HAP-1 (cell line): Measurements from ENCODE around the gene FNDC11.
A peak's percentile ranks its signal among the peaks of the same experiment; 100 is the strongest.

Experiments
- DNase-seq, 2 experiments: peaks; one replicate each; pipeline ENCODE4 v3.0.0-alpha.2; 2016 to 2020; ENCODE audit warnings: low spot score in 2 of 2
- H3K27me3 ChIP-seq: fragments of 250-450 bp; sonication (Bioruptor Pico); 2 replicates; pipeline ENCODE4 v1.5.1; 2020; ENCODE audit warnings: low read depth, mild to moderate bottlenecking, moderate library complexity
- H3K36me3 ChIP-seq: fragments of 250-450 bp; sonication (Bioruptor Pico); replicated peaks from 2 replicates; pipeline ENCODE4 v1.5.1; 2020; ENCODE audit warnings: mild to moderate bottlenecking
- H3K4me1 ChIP-seq: fragments of 250-450 bp; sonication (Bioruptor Pico); 2 replicates; pipeline ENCODE4 v1.5.1; 2020; ENCODE audit warnings: mild to moderate bottlenecking
- H3K4me3 ChIP-seq: fragments of 250-450 bp; sonication (Bioruptor Pico); 2 replicates; pipeline ENCODE4 v1.5.1; 2020; ENCODE audit warnings: mild to moderate bottlenecking, moderate library complexity
- H3K9me3 ChIP-seq: fragments of 250-450 bp; sonication (Bioruptor Pico); 2 replicates; pipeline ENCODE4 v1.5.1; 2020; ENCODE audit warnings: mild to moderate bottlenecking, moderate library complexity
- in situ Hi-C: fragments of 300-500 bp; cut with MboI; formaldehyde crosslinking; loops from 3 replicates; pipeline ENCODE4 v1.14.3; 2020; ENCODE audit warnings: low sequenced_read_pairs, inconsistent platforms, mixed read lengths

The FNDC11 gene

DNA sequence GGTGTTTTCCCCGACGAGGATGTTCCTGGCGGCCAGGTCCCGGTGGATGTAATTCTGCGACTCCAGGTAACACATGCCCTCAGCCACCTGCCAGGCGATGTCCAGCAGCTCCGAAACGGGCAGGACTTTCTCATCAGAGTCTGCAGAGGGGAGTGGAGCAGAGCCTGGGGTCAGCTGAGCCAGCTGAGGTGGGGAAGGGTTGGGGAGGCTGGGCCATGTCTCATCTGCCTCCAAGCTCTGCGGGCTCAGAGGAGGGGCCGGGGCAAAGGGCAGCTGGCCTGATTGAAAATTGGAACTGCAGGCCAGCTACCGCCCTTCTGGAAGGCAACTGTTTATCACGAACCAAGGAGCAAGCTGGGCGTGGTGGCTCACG, 23.2 kb upstream of the FNDC11 start:
- H3K27me3 ChIP-seq: peaks cover 2% of the 10 kb centered on the region; the same call in 1 of the 2 replicates
- no peaks in the 10 kb centered on the region for H3K36me3 ChIP-seq
- in situ Hi-C loops: no loop called here
- H3K4me1 ChIP-seq: no peaks in the 10 kb centered on the region
- DNase-seq: no peak
- H3K4me3 ChIP-seq: no peak overlapping the region
- H3K9me3 ChIP-seq: no peaks in the 10 kb centered on the region

DNA sequence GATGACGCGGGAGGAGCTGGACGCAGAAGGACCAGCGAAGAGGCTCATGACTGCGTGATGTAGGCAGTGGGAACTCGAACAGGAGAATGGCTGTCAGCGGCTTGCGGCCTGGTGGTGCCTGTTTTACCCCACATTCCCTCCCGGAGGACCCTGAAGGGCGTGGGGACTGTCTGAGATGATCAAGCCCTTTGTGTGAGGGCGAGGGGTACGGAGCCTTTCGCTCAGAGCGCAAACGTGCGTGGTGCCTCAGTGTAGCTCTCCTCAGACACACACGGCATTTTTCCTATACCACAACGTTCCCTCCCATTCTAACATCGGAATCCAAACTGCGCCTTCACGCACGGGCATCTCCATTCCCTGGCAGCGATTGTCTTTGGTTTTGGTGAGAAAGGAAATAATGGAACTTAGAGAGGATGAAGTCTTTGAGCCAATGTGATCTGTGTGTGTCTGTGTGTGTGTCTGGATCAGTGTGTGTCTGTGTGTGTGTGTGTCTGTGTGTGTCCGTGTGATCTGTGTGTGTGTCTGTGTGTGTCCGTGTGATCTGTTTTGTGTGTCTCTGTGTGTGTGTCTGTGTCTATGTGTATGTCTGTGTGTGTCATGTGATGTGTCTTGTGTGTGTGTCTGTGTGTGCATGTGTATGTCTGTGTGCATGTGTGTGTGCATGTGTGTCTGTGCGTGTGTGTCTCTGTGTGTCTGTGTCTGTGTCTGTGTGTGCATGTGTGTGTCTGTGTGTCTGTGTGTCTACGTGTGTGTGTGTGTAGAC, 22.1 kb upstream of the FNDC11 start:
- Histone ChIP-seq H3K4me3 (no peak overlapping the region), H3K27me3 (no peaks in the 10 kb centered on the region; the same call in 1 of the 2 replicates), H3K9me3 (no peaks in the 10 kb centered on the region), H3K4me1 (no peaks in the 10 kb centered on the region), H3K36me3 (no peaks in the 10 kb centered on the region)
- DNase-seq: no peak
- in situ Hi-C loops: no loop called here

DNA sequence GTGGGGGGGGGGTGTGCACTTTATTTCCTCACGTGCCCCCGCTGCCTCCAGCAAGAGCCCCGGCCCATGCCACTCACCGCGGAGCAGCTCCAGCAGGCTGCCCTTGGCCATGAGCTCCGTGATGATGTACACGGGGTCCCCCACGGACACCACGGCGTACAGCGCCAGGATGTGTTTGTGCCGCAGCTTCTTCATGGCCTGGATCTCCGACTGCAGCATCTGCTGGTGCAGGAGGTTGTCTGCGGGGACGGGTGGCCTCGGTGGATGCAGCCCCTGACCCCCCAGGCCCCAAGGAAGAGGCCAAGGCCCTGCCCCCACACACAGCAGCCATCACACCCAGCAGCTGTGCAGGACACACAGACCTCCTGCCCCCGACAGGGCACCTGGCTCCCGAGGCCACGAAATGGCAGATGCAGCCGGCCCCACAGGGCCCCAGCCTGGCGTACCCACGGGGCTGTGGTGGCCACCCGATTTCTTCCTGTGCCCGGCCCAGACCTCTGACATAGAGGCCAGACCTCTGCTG, 21.4 kb upstream of the FNDC11 start:
- Histone ChIP-seq H3K4me3 (no peak overlapping the region), H3K9me3 (no peaks in the 10 kb centered on the region), H3K27me3 (no peaks in the 10 kb centered on the region; the same call in 1 of the 2 replicates), H3K36me3 (no peaks in the 10 kb centered on the region), H3K4me1 (no peaks in the 10 kb centered on the region)
- DNase-seq: no peak
- in situ Hi-C loops: no loop called here

DNA sequence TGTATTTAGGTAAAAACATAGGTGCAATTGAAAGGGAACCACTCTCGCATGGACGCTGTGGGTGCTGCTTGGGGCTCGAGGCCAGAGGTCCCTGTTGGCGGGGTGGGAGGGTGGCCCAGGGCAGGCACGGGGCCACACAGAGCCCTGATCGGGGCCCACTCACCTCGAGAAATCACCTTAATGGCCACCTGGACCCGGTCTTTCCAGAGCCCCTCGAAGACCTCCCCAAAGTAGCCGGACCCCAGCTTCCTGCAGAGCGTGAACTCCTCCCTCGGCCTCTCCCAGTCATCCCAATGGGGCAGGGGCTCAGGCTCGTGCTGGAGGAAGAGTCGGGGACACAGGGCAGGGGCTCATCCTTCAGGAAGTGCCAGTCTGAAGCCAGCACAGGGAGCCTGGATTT, 20.6 kb upstream of the FNDC11 start:
- in situ Hi-C loops: no loop called here
- no peaks in the 10 kb centered on the region for H3K9me3 ChIP-seq
- no peak for DNase-seq
- H3K36me3 ChIP-seq: no peaks in the 10 kb centered on the region
- no peak overlapping the region for H3K4me3 ChIP-seq
- no peaks in the 10 kb centered on the region for H3K4me1 ChIP-seq
- no peaks in the 10 kb centered on the region for H3K27me3 ChIP-seq

DNA sequence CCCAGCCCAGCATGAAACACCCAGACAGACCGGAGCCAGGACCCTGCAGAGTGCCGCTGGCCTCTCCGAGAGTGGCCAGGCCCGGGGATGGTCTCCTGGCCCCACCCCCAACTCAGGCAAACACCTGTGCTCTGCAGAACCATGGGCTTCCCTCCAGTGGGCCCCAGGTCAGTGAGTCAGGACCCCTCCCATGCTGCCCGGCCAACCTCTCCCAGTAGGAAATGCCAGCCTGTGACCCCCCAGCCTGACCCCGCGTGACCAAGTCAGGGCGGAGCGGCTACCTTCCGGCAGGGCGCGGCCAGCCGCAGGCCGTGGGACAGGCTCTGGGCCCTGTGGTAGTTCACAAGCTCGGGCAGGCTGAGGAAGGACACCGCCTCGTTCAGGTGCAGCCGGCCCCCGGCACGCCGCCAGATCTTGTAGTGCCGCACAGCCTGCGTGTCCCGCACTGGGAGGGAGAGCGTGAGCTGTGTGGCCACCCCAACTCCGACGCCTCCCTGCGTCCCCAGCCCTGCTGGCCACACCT, 20.0 kb upstream of the FNDC11 start:
- Histone ChIP-seq H3K4me3 (no peak overlapping the region), H3K4me1 (no peaks in the 10 kb centered on the region), H3K9me3 (no peaks in the 10 kb centered on the region), H3K36me3 (no peaks in the 10 kb centered on the region), H3K27me3 (no peaks in the 10 kb centered on the region)
- in situ Hi-C loops: no loop called here
- DNase-seq: no peak

DNA sequence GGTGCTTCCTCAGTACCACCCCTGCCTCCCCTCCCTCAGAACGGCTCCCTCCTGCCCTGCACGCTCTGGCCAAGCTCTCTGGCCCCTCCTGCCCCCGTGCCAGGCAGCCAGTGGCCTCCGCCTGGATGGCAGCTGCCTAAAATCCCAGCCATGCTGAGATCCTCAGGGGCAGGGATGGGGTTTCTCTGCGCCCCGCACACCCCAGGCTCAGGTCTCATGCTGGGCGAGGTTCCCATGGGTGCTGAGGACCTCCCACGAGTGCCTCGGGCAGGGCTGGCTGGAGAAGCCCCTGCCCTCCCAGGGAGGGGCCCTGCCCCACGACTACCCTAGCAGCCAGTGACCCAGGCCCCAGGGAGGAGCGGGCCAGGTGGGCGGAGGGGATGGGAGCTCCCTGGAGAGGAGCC, 19.5 kb upstream of the FNDC11 start:
- Histone ChIP-seq H3K27me3 (no peaks in the 10 kb centered on the region), H3K4me3 (no peak overlapping the region), H3K9me3 (no peaks in the 10 kb centered on the region), H3K36me3 (no peaks in the 10 kb centered on the region), H3K4me1 (no peaks in the 10 kb centered on the region)
- DNase-seq: no peak
- in situ Hi-C loops: no loop called here

DNA sequence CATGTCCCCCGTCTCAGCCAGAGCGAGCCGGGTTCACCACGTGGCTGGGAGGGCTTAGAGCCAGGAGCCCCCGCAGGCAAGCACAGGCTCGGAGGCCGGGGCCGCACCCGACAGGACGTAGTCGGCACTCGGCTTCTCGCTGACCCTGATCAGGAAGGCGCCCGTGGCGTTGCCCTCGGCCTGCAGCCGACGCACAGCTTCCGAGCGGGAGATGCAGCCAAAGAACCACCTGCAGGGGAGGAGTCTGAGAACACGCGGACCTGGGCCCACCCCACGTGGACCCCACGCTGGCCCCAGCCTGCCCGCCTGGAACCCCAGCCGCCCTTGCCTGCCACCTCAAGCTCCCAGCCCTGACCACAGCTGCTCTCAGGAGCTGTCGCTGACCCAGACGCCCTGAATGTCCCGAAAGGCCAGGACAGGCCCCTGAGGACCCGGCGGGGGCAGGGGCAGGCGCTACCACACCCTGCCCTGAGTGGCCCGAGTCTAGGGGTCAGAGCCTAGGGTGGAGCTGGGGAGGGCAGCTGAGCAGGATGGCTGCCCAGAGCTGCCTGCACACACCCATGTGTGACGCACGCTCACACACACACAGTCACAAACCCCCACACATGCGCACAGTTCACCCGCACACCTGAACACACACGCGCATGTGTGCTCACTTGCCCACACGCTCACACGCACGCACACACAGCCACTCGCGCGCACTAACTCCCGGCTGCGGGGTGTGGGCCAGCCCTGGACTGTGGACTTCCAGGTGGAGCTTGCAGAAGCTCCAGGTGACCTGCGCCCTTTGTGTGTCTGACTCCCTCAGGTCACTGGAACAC, 18.9 kb upstream of the FNDC11 start:
- no peak for DNase-seq
- in situ Hi-C loops: no loop called here

DNA sequence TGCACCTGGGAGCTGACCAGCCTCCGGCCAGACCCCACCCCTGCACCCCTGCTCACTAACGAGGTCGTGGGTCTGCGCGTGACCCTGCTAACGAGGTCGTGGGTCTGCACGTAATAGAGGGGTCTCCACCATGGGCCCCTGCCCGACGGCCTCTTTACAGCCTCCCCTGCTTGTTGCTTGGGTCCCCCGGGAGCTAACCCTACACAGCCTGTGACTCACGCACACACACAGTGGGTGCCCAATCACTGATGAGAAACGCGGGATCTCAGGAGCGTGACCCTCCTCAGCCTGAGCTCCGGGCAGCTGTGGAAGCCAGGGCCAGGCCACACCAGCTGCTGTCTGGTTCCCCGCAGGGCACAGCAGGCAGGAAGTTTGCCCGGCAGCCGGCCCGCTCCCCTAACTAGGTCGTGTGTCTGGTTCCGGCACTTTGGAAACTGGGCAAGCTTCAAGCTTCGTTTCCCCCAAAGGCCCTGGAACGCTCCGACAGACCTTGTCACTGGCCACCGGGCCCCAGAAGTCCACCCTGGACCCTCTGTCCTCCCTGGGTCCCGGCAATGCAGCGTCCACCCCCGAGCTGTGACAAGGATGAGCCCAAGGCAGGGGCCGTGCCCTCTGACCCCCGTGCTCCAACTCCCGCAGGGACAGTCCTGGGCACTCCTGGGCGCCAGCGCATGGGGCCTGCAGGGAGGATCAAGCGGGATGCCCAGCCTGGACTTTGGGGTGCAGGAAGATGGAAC, 17.6 kb upstream of the FNDC11 start:
- in situ Hi-C loops: no loop called here
- DNase-seq: no peak
- Histone ChIP-seq H3K4me1 (no peaks in the 10 kb centered on the region), H3K9me3 (no peaks in the 10 kb centered on the region), H3K36me3 (no peaks in the 10 kb centered on the region), H3K27me3 (no peaks in the 10 kb centered on the region), H3K4me3 (no peak overlapping the region)

More for the DNA sequence above, 18.9 kb upstream of the FNDC11 start:
- Histone ChIP-seq H3K4me3 (no peak overlapping the region), H3K4me1 (no peaks in the 10 kb centered on the region), H3K27me3 (no peaks in the 10 kb centered on the region), H3K9me3 (no peaks in the 10 kb centered on the region), H3K36me3 (no peaks in the 10 kb centered on the region)

DNA sequence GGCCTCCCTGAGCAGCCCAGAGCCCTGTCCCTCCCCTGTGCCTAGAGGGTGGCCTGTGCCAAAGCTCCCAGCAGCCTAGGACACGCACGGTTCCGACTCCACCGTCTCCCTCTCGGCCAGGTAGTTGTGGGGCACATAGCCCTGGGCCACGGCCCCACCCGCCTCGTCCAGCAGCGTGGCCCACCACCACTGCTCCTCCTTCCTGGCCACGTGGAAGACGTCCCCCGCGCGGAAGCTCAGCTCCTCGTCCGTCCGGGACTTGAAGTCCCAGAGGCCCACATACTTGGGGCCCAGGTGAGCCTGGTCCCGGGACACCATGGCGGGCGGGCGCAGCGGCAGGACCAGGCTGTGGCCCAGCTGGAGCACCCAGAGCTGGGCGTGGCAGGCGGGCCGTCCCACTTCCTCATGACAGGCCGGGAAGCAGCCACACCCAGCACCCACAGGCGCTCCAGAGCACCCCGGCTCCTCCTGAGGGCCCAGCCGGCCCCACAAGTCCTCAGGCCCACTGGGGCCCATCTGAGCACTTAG, 16.9 kb upstream of the FNDC11 start, which contains the start of gene PTK6:
Gene PTK6, minus strand, starts transcription at position 380 of the 528 bp plus-strand sequence. Its CDS starts 62 bp downstream, at position 318.
- no peak for DNase-seq
- peak within 1 kb of the TSS; percentile 14; the same call in 1 of the 2 replicates for H3K4me3 ChIP-seq
- no peaks in the 10 kb centered on the region for H3K4me1 ChIP-seq
- in situ Hi-C loops: no loop called here
- no peaks in the 10 kb centered on the region for H3K36me3 ChIP-seq
- no peaks in the 10 kb centered on the region for H3K27me3 ChIP-seq
- H3K9me3 ChIP-seq: no peaks in the 10 kb centered on the region

DNA sequence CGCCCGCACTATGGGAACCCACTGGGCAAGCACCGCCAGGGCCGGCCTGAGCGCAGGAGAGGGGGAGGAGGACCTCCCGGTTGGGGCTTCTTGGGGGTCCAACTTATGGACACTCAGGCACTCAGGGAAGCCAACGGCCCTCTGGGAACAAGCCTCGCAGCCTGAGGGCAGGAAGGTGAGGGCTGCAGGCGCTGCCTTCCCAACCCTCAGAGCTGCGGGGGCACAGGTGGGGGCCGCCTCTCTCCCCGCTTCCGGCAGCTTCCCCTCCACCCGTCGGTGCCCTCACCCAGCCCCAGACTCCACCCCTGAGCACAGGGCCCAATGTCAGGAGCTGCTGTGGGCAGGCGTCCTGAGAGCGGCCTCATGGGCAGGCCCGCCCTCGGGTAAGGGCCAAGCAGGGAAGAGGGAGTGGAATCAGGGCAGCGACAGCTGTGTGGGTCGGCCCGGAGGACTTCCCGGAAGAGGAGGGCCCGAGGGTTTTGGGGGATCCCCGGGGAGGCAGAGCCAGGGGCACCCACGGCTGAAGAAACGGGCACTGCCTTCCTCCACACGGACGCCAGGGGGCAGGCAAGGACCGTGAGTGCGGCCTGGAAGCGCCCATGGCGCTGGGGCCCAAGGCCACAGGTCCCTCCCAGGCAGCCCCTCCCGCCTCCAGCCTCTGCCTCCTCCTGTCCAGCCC, 16.3 kb upstream of the FNDC11 start:
- Histone ChIP-seq H3K9me3 (no peaks in the 10 kb centered on the region), H3K4me1 (no peaks in the 10 kb centered on the region), H3K27me3 (no peaks in the 10 kb centered on the region), H3K4me3 (peak overlapping the region; percentile 14; the same call in 1 of the 2 replicates), H3K36me3 (no peaks in the 10 kb centered on the region)
- in situ Hi-C loops: no loop called here
- peak; percentile 76 to 89 for DNase-seq

DNA sequence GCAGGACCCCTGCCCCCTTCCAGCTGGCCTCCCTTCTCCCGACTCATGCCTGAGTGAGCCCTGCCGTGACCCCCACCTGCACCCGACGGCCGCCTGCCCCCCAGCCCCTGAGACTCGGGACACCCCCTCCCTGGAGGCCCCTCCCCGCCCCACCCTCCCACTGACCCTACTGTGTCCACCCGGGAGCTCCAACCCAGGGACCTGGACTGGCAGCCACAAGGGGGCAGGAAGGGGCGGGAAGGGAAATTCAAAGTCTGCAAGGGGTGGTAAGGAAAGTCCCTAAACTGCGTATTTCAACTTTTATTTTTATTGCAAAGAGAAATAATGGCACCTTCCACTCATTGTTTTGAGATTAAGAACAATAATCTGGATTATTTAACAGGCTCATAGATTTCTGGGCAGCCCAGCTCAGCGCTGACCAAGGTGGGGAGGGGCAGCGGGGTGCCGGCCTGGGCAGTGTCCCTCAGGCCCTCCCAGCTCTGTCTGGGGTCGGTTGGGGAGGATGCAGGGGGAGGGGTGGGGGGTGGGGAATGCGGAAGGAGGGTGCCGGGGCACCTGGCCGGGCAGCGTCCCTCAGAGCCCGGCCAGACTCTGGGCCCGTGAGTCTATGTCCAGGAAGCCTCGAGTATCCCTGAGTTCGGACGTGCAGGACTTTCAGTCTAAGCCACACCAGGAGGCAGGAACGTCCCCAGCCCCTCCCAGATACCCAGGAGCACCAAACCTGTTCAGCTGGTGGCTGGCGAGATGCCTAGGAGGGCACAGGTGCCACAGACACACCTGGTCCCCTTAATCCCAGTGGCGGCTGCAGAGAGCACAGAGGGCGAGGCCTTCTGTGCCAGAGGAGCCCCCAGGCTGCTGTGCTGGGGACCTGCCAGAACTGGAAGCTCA, 15.5 kb upstream of the FNDC11 start:
- peak overlapping the region; percentile 14; the same call in 1 of the 2 replicates for H3K4me3 ChIP-seq
- no peak for DNase-seq
- no peaks in the 10 kb centered on the region for H3K9me3 ChIP-seq
- no peaks in the 10 kb centered on the region for H3K27me3 ChIP-seq
- in situ Hi-C loops: no loop called here
- H3K36me3 ChIP-seq: no peaks in the 10 kb centered on the region
- H3K4me1 ChIP-seq: no peaks in the 10 kb centered on the region

DNA sequence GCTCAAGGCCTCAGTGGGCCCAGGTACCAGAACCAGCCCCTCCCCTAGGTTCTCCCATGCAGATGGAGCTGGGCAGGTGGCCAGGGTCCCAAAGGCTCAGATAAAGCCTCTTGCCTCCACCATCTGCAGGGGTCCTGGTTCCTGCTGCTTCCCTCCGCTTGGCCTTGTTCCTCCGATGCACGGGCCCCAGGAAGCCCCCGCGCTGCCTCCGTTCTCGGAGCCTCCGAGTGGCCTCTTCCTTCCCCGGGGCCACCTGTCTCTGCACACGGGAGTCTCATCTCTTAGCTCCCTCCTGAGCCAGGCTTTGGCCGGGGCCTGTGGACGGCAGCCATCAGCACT, 14.9 kb upstream of the FNDC11 start:
- DNase-seq: no peak
- Histone ChIP-seq H3K27me3 (no peaks in the 10 kb centered on the region), H3K9me3 (no peaks in the 10 kb centered on the region), H3K4me1 (no peaks in the 10 kb centered on the region), H3K4me3 (no peak overlapping the region), H3K36me3 (no peaks in the 10 kb centered on the region)
- in situ Hi-C loops: no loop called here
